HS-27A (cell line): Measurements from ENCODE around the gene COL27A1.
"Not testable (repeated sequence)": the region's sequence is repeated elsewhere in the genome, so short reads cannot be mapped to it uniquely, and the experiment has no call there.

Experiments
- DNase-seq: peaks from one replicate; pipeline ENCODE4 v3.0.0-alpha.2; 2012; ENCODE audit warnings: low read depth, missing footprints

The COL27A1 gene

GRCh38 chr9:114123031-114123977 lies 32.0 kb upstream of the COL27A1 start:
- no peak for DNase-seq

- DNase-seq = no peak
Observed at GRCh38 chr9:114124138-114124537, 31.2 kb upstream of the COL27A1 start.

- no peak for DNase-seq
Observed at GRCh38 chr9:114124666-114125475, 30.5 kb upstream of the COL27A1 start.

- DNase-seq = no peak
Observed at GRCh38 chr9:114125476-114126013, 29.8 kb upstream of the COL27A1 start.

- no peak for DNase-seq
Observed at GRCh38 chr9:114126247-114127060, 28.9 kb upstream of the COL27A1 start.

- DNase-seq = not testable (repeated sequence)
Observed at GRCh38 chr9:114128759-114129158, 26.6 kb upstream of the COL27A1 start.

GRCh38 chr9:114130141-114130540 lies 25.2 kb upstream of the COL27A1 start:
- DNase-seq = no peak

- no peak for DNase-seq
Observed at GRCh38 chr9:114130624-114131277, 24.6 kb upstream of the COL27A1 start.

GRCh38 chr9:114131808-114132549 lies 23.4 kb upstream of the COL27A1 start:
- DNase-seq = no peak

- no peak for DNase-seq
Observed at GRCh38 chr9:114132550-114132918, 22.8 kb upstream of the COL27A1 start.

- DNase-seq = no peak
Observed at GRCh38 chr9:114134827-114135396, 20.4 kb upstream of the COL27A1 start.

GRCh38 chr9:114137831-114138230 lies 17.5 kb upstream of the COL27A1 start:
- DNase-seq = no peak

GRCh38 chr9:114138552-114138971 lies 16.8 kb upstream of the COL27A1 start:
- no peak for DNase-seq

- DNase-seq = no peak
Observed at GRCh38 chr9:114139071-114139470, 16.3 kb upstream of the COL27A1 start.

GRCh38 chr9:114140401-114140800 lies 14.9 kb upstream of the COL27A1 start:
- no peak for DNase-seq

- DNase-seq = no peak
Observed at GRCh38 chr9:114140850-114141249, 14.5 kb upstream of the COL27A1 start.

GRCh38 chr9:114141553-114142402 lies 13.6 kb upstream of the COL27A1 start:
- no peak for DNase-seq

- no peak for DNase-seq
Observed at GRCh38 chr9:114143234-114143633, 12.1 kb upstream of the COL27A1 start.

GRCh38 chr9:114146735-114147134 lies 8.6 kb upstream of the COL27A1 start:
- no peak for DNase-seq
